Natural killer cell (primary cell): ENCODE data around the gene GRID2. TPM values are rescaled to one million over a fixed set of nuclear protein-coding genes. Genes with fewer than 3 reads are reported as not detected.

ENCODE experiments used
- ATAC-seq, 3 donors: fragments of 150-1000 bp in 2 of 3; fragments of 200-7000 bp in 1 of 3; cut with Tn5 transposase; 1 replicate in 1 of 3; 2 replicates in 2 of 3; pipeline ENCODE4 v1.10.0; 2021; ENCODE audit warnings: mild to moderate bottlenecking in 2 of 3, moderate library complexity in 2 of 3
- DNase-seq, 2 donors: peaks; one replicate each; pipeline versions ENCODE4 v3.0.0 to v3.0.0-alpha.2; 2013 to 2021; ENCODE audit warnings: mixed read lengths in 1 of 2
- H3K27ac ChIP-seq: one replicate; pipeline ENCODE4 v1.5.1; 2013; ENCODE audit warnings: mild to moderate bottlenecking, low read length
- H3K27me3 ChIP-seq: one replicate; pipeline ENCODE4 v1.6.1; 2013; ENCODE audit warnings: low read length; ENCODE audit not compliant: control insufficient read depth, insufficient read depth
- H3K36me3 ChIP-seq: one replicate; pipeline ENCODE4 v1.6.1; 2013; ENCODE audit warnings: low read length; ENCODE audit not compliant: control insufficient read depth, insufficient read depth
- H3K4me1 ChIP-seq: one replicate; pipeline ENCODE4 v1.6.1; 2013; ENCODE audit warnings: low read length; ENCODE audit not compliant: control insufficient read depth, insufficient read depth
- H3K4me3 ChIP-seq: one replicate; pipeline ENCODE4 v1.5.1; 2013; ENCODE audit warnings: low read length
- H3K9me3 ChIP-seq: one replicate; pipeline ENCODE4 v1.6.1; 2013; ENCODE audit warnings: low read length; ENCODE audit not compliant: control insufficient read depth, insufficient read depth
- H3K27ac Mint-ChIP-seq, 2 donors: one replicate each; pipeline ENCODE4 v1.8.0; 2022; ENCODE audit warnings: mild to moderate bottlenecking in 2 of 2, mixed read lengths in 2 of 2, moderate library complexity in 1 of 2
- H3K27me3 Mint-ChIP-seq, 2 donors: one replicate each; pipeline ENCODE4 v1.8.0; 2022; ENCODE audit warnings: low read depth in 2 of 2, mixed read lengths in 2 of 2
- H3K36me3 Mint-ChIP-seq: one replicate; pipeline ENCODE4 v1.8.0; 2022; ENCODE audit warnings: mixed read lengths
- H3K4me1 Mint-ChIP-seq, 2 donors: one replicate each; pipeline ENCODE4 v1.8.0; 2022; ENCODE audit warnings: mixed read lengths in 2 of 2
- H3K4me3 Mint-ChIP-seq: one replicate; pipeline ENCODE4 v1.8.0; 2022; ENCODE audit warnings: mild to moderate bottlenecking, moderate library complexity, mixed read lengths
- H3K9me3 Mint-ChIP-seq, 2 donors: one replicate each; pipeline ENCODE4 v1.8.0; 2022; ENCODE audit warnings: mixed read lengths in 2 of 2
- WGBS: methylation state at CpG from one replicate; pipeline ENCODE4 v1.1.7; 2013; ENCODE audit warnings: missing lambda C conversion rate; ENCODE audit not compliant: insufficient coverage; 5-methylcytosine and 5-hydroxymethylcytosine counted together
- intact Hi-C: fragments of 100-400 bp; cut with micrococcal nuclease; formaldehyde crosslinking; loops from one replicate; pipeline ENCODE4 v1.14.2; 2022
- total RNA-seq, 4 donors: library from RNA; stranded (reverse); fragments of 120-200 nt in 1 of 4; gene quantifications; one replicate each; pipeline versions ENCODE4 v1.2.3 to v1.2.4, GENCODE V29; 2013 to 2022
- TF ChIP-seq, protein P1 (sequence below): fragments of 200-600 bp; IDR thresholded peaks from one replicate; pipeline ENCODE4 v1.8.0; 2022; ENCODE audit warnings: antibody characterized with exemption

The GRID2 gene
- total RNA-seq, 3 donors from 2014 or later (not counting 1 experiment from before 2014, with no cell fraction given), result not detected

DNA sequence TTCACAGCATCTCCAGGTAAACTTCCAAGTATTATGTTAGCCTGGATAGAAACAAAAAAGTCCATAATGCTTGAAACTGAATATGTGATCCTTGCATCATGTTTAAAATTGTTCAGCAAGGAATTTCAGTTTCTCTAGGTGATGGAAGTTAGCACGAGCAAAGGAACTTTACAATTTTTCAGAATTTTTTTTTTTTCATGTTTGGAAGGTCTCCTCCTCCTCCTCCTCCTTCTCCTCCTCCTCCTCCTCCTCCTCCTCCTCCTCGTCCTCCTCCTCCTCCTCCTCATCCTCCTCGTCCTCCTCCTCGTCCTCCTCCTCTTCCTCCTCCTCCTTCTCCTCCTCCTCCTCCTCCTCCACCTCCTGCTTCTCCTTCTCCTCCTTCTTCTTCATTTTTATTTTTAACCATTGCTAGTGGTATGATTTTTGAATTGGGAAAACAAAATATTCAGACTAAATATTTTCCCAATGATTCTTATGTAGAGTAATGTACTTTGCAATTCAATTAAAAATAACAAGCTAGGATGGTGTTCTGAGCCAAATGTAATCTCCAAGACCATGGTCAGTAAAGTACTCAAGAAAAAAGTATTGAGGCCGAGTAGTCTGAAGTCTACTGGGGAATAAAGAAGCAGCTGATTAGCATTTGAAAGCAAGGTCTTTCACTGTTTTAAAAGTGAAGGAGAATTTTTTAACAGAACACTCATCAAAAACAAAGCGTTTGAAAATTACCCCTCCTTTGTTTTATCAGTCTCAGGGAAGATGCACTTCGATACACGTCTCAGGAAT, 1103.9 kb downstream of the GRID2 start:
- intact Hi-C loops, result no loop called here
- peaks cover 13 to 18% of the 10 kb centered on the region in 2 donors for H3K9me3 Mint-ChIP-seq
- WGBS, result 72% methylated on average over 3 of the region's 8 CpGs

DNA sequence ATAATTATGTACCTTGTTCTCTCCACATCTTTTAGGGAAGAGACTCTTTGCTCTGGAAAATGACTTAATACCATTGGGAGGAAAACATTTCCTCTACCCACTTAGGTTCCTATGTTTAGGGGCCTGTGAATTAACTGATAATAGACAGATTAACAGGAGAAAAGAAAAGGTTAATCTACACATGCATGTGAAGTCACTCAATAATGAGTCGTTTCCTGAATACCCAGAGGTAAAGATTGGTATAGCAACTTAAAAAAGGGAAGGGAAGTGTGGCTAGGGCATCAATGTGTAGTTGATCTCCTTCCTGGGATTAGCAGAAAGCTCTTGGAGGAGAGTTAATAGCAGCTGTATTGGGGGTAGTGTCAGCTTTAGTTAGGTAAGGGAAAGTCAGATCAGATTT, 1105.3 kb downstream of the GRID2 start:
- H3K9me3 Mint-ChIP-seq, result peaks cover 14 to 19% of the 10 kb centered on the region in 2 donors
- H3K9me3 ChIP-seq, result no peaks in the 10 kb centered on the region
- no peaks in the 10 kb centered on the region for H3K4me1 ChIP-seq
- DNase-seq, result no peak
- intact Hi-C loops, result no loop called here
- no peak overlapping the region for H3K4me3 ChIP-seq
- no peak overlapping the region for H3K4me3 Mint-ChIP-seq
- H3K27ac ChIP-seq, result no peak overlapping the region
- H3K4me1 Mint-ChIP-seq, result no peaks in the 10 kb centered on the region
- no peaks in the 10 kb centered on the region for H3K27me3 ChIP-seq
- TF ChIP-seq, protein P1, sequence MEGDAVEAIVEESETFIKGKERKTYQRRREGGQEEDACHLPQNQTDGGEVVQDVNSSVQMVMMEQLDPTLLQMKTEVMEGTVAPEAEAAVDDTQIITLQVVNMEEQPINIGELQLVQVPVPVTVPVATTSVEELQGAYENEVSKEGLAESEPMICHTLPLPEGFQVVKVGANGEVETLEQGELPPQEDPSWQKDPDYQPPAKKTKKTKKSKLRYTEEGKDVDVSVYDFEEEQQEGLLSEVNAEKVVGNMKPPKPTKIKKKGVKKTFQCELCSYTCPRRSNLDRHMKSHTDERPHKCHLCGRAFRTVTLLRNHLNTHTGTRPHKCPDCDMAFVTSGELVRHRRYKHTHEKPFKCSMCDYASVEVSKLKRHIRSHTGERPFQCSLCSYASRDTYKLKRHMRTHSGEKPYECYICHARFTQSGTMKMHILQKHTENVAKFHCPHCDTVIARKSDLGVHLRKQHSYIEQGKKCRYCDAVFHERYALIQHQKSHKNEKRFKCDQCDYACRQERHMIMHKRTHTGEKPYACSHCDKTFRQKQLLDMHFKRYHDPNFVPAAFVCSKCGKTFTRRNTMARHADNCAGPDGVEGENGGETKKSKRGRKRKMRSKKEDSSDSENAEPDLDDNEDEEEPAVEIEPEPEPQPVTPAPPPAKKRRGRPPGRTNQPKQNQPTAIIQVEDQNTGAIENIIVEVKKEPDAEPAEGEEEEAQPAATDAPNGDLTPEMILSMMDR, result no peak
- H3K27ac Mint-ChIP-seq, result no peak overlapping the region
- no peak for ATAC-seq
- no peaks in the 10 kb centered on the region for H3K27me3 Mint-ChIP-seq
- H3K36me3 Mint-ChIP-seq, result no peaks in the 10 kb centered on the region
- no peaks in the 10 kb centered on the region for H3K36me3 ChIP-seq
- WGBS, result 6% methylated on average over 1 of the region's 1 CpG

More for the DNA sequence above, 1103.9 kb downstream of the GRID2 start:
- TF ChIP-seq, protein P1, result no peak
- ATAC-seq (no peak), DNase-seq (no peak)
- no peaks in the 10 kb centered on the region for H3K9me3 ChIP-seq
- no peak overlapping the region for H3K4me3 ChIP-seq
- no peaks in the 10 kb centered on the region for H3K27me3 ChIP-seq
- H3K27ac ChIP-seq, result no peak overlapping the region
- H3K36me3 ChIP-seq, result no peaks in the 10 kb centered on the region
- H3K27ac Mint-ChIP-seq, result no peak overlapping the region
- H3K4me1 ChIP-seq, result no peaks in the 10 kb centered on the region
- no peaks in the 10 kb centered on the region for H3K27me3 Mint-ChIP-seq
- H3K4me3 Mint-ChIP-seq, result no peak overlapping the region
- H3K36me3 Mint-ChIP-seq, result no peaks in the 10 kb centered on the region
- H3K4me1 Mint-ChIP-seq, result no peaks in the 10 kb centered on the region

DNA sequence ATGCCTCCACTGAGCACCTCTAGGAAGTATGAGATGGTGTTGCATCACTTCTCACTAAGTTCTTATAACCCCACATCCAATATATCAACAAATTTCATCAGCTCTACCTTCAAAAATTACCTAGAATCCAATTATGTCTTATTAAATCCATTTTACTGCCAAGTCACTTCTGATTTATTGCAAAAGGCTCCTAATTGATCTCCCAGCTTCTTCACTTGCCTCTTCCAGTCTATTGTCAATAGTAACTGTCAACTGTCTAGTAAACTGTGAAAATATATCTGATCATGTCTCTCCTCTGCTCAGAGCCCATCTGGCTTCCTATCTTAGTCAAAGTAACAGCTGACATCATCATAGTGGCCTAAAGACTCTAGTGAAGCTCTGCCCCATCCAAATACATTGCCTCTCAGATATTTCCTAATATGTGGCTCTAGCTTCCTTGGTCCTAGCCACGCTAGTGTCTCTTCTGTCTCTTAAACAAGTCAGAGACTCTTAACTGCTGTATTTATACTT, 1110.3 kb downstream of the GRID2 start:
- intact Hi-C loops, result no loop called here
- no peaks in the 10 kb centered on the region for H3K27me3 Mint-ChIP-seq
- H3K4me3 Mint-ChIP-seq, result no peak overlapping the region
- H3K4me1 Mint-ChIP-seq, result no peaks in the 10 kb centered on the region
- TF ChIP-seq, protein P1, result no peak
- DNase-seq (no peak), ATAC-seq (no peak)
- no peaks in the 10 kb centered on the region for H3K36me3 Mint-ChIP-seq
- 62% methylated on average over 1 of the region's 1 CpG for WGBS
- no peaks in the 10 kb centered on the region for H3K27me3 ChIP-seq
- H3K9me3 Mint-ChIP-seq, result peaks cover 16 to 19% of the 10 kb centered on the region in 2 donors
- no peak overlapping the region for H3K27ac ChIP-seq
- H3K4me3 ChIP-seq, result no peak overlapping the region
- H3K9me3 ChIP-seq, result no peaks in the 10 kb centered on the region
- H3K36me3 ChIP-seq, result no peaks in the 10 kb centered on the region
- no peak overlapping the region for H3K27ac Mint-ChIP-seq
- H3K4me1 ChIP-seq, result no peaks in the 10 kb centered on the region
